ENCODE measurements around the gene STMN1.
A peak's percentile ranks its signal among the peaks of the same experiment; 100 is the strongest.

The STMN1 gene

GRCh38 chr1:25918615-25919014 lies 12.4 kb upstream of the STMN1 start:
- no peak for DNase-seq

GRCh38 chr1:25917996-25918395 lies 11.8 kb upstream of the STMN1 start:
- DNase-seq: no peak

DNA sequence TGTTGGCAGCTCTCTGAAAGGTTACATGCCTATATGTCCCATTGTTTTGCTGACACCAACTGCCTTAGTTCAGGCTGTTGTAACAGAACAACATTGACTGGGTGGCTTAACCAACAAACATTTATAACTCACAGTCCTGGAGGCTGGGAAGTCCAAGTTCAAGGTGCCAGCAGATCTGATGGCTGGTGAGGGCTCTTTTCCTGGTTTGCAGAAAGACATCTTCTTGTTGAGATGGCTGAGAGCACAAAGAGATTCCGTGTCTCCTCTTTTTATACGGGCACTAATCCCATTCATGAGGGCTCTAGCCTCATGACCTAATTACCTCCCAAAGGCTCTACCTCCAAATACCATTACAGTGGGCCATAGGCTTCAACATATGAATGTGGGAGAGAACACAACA lies 10.2 kb upstream of the STMN1 start:
- no peak for DNase-seq

GRCh38 chr1:25914074-25914995 lies 8.1 kb upstream of the STMN1 start:
- DNase-seq: no peak

DNA sequence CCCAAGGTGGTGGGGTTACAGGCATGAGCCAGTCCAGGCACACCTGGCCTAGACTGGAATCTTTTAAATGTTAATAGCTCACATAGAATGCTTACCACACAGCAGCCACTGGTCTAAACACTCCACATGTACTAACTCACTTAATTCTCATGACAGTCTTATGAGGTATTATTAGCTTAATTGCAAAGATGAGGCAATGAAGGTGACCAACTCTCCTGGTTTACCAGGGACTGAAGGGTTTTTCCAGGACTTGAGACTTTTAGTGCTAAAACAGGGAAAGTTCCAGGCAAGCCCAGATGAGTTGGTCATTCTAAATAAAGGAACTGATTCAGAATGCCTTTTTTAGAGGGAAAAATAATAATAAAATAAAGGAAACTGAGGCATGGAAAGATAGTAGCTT lies 7.0 kb upstream of the STMN1 start:
- DNase-seq: no peak

GRCh38 chr1:25912076-25912831 lies 6.0 kb upstream of the STMN1 start:
- DNase-seq: no peak

- DNase-seq: no peak
Observed at GRCh38 chr1:25911162-25911561, 4.9 kb upstream of the STMN1 start.

- DNase-seq: no peak
Observed at GRCh38 chr1:25909040-25909439, 2.8 kb upstream of the STMN1 start.

DNA sequence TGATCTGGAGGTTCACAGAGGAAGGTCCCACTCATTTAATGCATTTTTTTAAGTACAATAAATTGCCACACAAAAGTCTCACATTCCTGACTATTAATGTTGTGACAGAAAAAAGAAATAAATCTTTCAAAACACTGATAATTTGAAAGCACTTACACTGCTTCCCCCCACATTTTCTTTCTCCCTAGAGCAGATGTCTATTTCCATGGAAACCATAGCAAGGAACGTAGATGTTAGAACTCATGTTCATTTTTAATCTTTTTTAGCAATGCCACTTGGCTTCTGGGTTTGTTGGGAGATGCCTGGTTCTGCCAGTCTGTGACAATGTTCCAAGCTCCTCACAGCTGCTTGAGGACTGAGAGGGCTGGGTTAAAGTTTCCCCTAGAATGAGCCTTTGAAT lies 1.9 kb upstream of the STMN1 start:
- no peak for DNase-seq

DNA sequence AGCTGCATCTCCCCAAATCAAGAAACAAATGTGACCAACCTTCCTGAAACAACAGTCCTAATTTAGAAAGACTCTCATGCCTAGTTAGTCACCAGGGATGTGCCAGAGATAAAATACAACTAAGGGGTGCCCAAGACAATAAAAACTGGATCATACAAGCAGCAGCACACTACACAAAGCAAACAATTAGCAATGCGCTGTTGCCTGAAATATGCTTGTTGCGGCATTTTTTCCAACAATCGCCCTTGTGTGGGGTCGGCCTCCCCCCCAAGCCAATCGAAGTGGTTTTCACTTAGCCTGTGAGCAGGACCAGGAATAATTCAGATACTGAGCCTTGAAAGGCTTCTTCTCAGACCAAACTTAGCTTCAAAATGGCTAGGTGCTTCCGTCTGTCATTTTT lies 1.4 kb upstream of the STMN1 start:
- no peak for DNase-seq

- DNase-seq: peak in 1 of 2 experiments; percentile 67
Observed at GRCh38 chr1:25906644-25907300, 553 bp upstream of the STMN1 start.

DNA sequence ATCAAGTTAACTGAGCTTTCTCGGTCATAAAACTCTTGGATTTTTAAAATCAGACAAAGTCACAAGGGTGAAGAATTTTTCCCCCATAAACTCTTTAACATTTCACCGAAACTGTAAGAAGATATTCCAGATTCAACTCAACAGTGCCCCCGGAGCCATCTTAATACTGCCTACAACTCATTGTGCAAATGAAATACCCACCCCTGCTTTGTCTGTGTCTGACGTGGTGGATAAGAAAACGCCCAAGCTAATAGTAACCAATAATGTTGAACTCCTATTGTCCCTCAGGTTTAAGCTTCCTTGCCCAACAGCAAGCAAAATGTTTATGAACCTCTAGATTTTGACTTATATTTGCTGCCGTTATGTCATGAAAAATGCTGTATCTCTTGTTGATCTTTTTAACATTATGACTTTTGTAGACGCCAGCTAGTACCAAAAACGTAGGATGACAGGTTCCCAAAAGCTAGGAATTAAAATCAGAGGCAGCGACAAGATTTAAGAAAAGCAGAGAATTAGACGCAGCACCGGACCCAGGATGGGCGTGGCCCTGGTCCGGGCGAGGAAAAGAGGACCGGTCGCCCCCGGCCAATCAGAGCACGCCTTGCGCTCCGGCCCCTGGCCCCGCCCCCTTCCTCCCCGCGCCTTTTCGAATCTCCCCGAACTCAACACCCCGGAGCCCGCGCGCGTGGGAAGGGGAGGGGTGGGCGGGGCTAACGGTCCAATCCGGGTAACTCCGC lies 1.1 kb downstream of the STMN1 start:
- peak; percentile 41 to 85 for DNase-seq

GRCh38 chr1:25903986-25904385 lies 2.2 kb downstream of the STMN1 start:
- no peak for DNase-seq

GRCh38 chr1:25902462-25902861 lies 3.8 kb downstream of the STMN1 start:
- no peak for DNase-seq

DNA sequence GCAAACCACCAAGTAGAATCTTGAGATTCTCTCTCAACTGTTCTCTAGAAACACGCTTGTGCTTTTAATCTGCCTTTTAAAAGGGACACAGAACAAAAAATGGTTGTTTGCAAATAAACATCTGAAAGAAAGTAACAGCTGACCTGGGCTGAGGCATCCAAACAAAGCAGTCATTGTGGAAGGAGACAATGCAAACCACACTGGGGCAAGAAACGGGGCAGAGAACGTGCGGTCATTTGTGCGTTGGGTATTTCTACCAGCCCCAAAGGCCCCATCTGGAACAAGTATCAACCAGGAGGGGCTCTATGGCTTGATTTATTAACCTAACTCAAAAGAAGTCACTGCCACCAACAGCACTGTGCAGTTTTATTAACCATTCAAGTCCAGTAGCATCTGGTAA lies 6.0 kb downstream of the STMN1 start:
- no peak for DNase-seq

DNA sequence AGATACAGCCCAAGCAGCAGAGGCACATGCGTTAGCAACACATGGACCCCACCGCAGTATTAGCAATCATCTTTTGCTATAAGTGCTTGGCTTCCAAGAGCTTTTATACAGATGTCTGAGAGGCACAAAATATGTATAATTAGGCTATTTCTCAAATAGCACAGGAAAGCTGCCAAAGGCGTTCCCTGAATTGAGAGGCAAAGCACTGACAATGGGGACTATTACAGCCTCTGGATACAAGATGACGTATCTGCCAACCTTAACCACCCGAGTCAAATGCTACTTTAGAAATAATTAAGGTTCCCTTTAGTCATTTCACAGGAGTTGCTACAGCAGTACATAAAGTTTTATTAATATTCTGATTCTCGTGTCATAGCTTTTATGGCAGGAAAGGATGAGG lies 6.4 kb downstream of the STMN1 start:
- DNase-seq: no peak

GRCh38 chr1:25898223-25899015 lies 7.8 kb downstream of the STMN1 start:
- DNase-seq: no peak

DNA sequence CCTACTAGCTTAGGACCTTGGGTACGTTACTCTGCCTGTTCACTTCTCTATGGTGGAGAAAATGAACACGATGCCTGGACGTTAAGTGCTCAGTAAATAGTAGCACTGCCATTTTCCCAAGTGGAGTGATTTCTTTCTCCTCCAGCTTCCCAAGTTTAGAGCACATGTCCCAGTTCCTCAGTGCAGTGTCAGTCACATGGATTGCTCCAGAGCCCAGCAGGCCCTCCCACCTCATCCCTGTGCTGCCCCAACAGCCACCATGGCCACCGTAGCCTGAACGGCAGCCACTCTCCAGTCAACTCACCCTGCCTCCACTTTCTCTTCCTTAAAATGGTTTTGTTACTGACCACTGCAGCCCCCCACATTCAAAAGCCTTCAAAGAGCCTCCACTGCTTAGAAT lies 8.5 kb downstream of the STMN1 start:
- DNase-seq: no peak

DNA sequence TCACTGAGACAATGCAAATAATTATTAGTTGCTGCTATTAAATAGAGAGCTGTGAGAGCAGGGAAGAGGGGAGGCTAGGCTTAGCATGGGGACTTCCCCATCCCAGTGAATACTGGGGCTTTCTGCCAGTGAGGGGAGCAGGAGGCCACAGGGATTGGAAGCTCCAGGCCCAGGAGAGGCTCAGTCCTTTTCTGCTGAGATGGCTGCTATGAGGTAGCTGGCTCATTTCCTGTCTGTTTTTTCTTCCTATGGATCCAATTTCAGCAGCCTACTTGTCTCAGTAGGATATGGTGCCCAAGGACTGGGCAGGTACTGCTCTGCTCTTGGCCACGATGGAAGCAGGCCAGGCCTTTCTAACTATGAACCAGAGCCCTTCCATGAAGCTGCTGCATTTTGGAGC lies 10.0 kb downstream of the STMN1 start:
- no peak for DNase-seq

DNA sequence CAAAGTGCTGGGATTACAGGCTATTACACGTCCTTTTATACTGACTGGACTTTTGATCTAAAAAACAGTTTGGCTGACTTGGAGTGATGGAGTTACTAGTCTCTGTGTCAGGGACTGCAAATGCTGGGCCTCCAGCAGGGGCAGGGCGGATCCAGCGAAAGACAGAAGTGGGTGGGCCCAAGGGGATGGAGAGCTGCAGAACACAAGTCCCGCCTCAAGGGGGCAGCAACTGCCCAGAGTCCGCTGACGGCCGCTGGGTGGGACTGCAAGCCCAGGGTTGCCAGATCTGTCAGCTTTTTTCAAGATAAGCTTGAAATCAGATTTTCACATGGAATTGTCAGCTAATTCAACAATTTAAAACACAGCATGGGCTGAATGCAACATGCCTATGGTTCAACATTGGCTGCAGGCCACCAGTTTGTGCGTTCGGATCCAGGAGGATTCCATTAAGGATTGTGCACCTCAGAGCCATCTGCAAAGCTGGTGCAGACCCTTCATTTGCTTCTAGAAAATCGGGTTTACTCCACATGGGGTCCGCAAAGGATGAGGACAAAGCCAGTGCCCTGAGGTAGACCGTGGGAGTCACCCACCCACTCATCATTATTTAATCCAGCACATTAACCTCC lies 10.7 kb downstream of the STMN1 start:
- peak; percentile 64 to 91 for DNase-seq

DNA sequence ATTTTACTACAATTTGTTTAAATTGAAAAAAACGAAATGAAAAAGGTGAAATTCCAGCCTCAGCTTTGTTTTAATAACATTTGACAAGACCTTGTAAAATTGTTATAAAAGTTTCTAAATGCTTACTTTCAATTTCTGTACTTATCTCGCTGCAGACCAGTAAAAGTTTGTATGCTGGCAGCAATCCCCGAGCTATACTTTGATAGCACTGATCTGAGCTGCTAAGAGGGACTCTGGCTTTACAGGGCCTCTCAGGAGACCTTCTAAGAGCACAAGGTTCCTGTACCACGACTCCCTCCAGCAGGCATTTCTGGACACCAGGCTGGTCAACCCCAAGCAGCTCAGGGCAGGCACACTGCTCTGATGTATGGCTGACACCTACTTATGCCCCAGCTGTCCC lies 13.1 kb downstream of the STMN1 start:
- DNase-seq: no peak

GRCh38 chr1:25891606-25892005 lies 14.6 kb downstream of the STMN1 start:
- no peak for DNase-seq

Measured in cerebellar nuclear complex (tissue), 1 donor.